ENCODE data around the gene SLC8A3.
A peak's percentile ranks its signal among the peaks of the same experiment; 100 is the strongest.

Gene SLC8A3

GRCh38 chr14:70057519-70058136 is 131.1 kb downstream of the SLC8A3 start:
- no peak for DNase-seq

DNA sequence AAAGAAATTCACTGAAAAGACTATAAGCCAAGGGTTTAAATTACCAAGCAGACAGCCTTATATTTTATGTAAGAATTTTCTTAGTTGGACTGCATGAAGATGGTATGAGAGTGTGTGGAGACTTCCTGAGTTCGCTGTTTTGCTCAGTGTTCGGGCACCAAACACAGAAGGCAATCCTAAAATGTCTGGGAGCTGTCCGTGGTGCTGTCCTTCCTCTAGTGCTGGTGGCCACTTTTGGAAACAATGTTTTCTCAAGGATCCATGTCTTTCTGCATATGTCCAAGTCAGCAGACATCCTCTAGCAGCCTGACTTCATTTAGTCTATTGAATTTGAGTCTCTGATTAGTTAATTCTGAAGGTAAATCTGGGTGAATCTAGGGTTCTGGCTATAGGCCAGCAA is 135.8 kb downstream of the SLC8A3 start:
- DNase-seq: no peak

- DNase-seq: no peak
Measured at GRCh38 chr14:70050136-70050535, 138.6 kb downstream of the SLC8A3 start.

DNA sequence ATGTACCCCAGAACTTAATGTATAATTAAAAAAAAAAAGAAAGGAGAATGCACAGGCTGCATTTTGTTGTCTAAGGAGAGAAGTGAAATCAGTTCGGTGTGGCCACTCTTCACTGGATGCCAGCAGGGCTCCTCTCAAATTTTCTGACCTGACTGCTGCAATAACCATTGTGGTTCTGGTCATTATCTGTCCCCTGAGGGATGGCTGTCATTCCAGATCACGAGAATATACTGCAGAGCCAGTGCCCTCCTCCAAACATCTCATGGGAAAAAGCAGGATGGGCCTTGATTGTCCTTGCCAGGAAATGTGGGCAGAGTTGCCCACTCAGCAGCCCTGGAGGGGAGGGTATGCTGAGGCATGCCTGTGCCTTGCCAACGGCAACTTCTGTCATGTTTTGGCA is 139.1 kb downstream of the SLC8A3 start:
- no peak for DNase-seq

DNA sequence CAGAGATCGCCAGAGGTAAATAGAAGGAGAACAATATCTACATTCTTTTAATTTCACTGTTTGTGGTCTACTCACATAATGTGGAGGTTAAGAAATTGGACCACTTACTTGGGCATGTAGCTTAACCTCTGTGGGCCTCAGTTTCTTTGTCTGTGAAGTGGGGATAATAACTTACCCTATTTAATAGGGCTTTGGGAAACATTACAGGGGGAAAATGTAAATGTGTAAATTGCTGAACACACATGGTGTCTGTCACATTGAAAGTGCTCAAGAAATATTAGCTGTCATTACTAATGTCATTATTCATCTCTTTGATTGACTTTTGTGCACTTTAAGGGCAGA is 140.5 kb downstream of the SLC8A3 start:
- no peak for DNase-seq

GRCh38 chr14:70047598-70048312 is 141.0 kb downstream of the SLC8A3 start:
- DNase-seq: no peak

- DNase-seq: peak; percentile 84
Measured at GRCh38 chr14:70045844-70046535, 142.8 kb downstream of the SLC8A3 start.

DNA sequence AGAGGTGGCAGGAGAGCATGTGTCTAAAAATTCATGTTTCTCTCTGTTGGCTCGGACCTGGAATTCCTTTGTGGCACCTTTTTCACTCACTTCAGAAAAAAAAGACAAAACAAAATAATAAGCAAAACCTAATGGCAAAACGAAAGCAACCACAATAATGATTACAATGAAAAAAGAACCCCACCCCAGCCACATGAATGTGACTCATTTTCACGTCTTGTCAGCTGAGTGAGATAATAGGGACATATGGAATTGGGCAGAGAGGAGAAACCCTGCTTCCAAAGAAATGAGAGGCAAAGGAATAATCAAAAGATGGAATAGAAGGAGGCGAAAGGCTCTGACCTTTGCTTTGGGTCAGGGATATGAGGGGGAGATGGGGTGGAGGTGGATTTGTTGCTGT is 143.4 kb downstream of the SLC8A3 start:
- no peak for DNase-seq

GRCh38 chr14:70043001-70043400 is 145.8 kb downstream of the SLC8A3 start:
- no peak for DNase-seq

GRCh38 chr14:70036665-70037064 is 152.1 kb downstream of the SLC8A3 start:
- no peak for DNase-seq

GRCh38 chr14:70034257-70034656 is 154.5 kb downstream of the SLC8A3 start:
- DNase-seq: no peak

DNA sequence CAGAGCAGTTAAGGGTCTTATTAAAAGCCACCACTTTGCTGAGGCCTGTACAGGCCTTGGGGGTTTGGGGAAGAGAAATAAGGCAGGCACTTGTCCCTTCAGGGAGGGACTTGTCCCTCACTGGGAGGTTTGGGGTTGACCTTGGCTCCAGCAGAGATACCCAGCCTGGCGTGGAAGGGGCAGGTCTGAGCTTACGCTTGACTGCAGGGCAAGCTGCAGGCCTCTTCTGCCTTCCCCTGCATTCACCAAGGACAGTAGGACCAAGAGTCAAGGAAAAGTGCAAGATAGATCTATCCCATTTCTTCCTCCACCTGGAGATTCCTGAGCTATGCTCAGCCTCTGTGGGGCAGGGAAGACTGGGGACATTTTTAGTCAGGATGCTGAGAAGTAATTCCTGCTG is 155.2 kb downstream of the SLC8A3 start:
- DNase-seq: no peak

- no peak for DNase-seq
Measured at GRCh38 chr14:70033116-70033515, 155.6 kb downstream of the SLC8A3 start.

- DNase-seq: no peak
Measured at GRCh38 chr14:70032447-70032846, 156.3 kb downstream of the SLC8A3 start.

DNA sequence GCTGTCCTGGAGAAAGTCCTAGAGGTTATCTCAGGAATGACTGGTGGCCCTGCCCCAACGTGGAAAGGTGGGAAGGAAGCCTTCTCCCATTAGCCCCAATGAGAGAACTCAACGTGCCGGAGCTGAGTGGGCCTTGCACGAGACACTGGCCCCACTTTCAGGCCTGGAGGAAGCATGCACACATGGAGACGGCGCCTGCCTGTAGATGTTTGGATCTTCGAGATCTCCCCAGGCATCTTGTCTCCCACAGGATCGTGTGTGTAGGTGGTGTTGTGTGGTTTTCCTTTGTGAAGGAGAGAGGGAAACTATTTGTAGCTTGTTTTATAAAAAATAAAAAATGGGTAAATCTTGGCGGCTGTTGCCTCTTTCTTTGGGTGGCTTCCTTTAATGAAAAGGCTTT is 156.7 kb downstream of the SLC8A3 start:
- no peak for DNase-seq

DNA sequence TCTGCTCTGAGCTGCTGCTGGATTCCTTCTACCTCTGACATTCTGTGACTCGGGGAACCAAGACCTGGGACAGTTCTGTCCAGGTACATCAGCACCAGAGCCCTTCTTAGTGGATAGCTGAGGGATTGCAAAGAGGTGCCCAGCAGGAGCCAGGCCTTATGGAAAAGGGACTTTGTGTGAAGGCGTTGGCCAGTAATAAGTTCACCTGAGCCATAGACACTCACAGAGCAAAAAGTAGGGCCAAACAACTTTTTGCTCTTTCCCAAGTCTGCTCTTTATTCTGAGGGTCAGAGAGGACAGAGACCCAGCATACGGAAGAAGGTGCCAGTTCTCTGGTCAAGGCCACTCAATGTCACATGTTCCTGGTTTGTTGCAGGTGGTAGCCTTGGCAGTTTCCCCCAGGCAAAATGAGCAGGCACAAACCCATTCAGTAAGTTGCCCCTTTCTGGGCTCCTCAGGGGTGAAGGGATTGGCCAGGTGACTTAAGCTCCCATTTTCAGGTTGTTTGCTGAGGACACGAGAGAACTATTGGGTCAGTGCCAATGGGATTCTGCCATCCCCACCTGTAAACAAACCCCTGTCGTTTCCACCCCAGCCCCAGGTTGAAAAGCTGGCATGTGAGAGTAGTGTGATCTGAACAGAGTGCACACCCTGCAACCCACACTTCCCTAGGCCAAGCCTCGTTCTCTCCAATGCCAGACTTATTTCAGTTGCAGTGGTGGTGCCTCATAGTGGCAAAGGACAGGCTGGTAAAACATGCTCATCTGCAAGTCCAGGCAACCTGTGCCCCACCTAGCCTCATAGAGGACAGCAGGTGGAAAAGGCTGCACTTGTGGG is 159.2 kb downstream of the SLC8A3 start:
- DNase-seq: no peak

GRCh38 chr14:70027785-70028428 is 160.8 kb downstream of the SLC8A3 start:
- DNase-seq: peak; percentile 64

- DNase-seq: no peak
Measured at GRCh38 chr14:70023871-70024270, 164.9 kb downstream of the SLC8A3 start.

- no peak for DNase-seq
Measured at GRCh38 chr14:70022771-70023445, 165.8 kb downstream of the SLC8A3 start.

DNA sequence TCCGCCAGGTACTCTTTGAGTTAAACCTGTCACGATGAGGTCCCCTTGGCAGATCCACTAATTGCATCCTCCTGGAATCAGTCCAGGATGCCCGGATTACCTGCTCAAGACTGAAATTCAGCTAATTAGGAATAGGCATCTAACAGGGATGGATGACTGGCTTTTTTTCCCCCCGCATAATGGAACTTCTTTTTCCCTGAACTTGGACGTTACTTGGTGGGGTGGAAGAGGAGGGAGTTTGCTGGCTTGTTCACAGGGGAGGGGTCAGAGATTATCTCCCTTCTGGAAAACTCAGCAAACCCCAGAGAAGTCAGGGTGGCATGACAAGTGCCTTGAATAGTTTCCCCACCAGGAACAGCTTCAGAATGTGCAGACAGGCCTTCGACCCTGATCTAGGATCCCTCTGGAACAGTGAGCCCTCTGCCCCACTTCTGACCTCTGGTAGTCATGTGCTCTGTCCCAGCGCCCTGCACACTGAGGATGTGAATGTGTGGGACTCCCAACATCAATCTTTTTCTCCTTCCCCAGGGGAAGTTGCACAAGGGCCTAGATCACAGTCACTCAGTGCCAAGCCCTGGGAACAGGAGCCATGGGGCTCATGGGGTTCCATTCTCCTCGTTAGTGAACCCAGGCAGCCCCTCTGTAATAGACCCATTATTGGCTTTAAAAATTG is 167.1 kb downstream of the SLC8A3 start:
- DNase-seq: no peak

DNA sequence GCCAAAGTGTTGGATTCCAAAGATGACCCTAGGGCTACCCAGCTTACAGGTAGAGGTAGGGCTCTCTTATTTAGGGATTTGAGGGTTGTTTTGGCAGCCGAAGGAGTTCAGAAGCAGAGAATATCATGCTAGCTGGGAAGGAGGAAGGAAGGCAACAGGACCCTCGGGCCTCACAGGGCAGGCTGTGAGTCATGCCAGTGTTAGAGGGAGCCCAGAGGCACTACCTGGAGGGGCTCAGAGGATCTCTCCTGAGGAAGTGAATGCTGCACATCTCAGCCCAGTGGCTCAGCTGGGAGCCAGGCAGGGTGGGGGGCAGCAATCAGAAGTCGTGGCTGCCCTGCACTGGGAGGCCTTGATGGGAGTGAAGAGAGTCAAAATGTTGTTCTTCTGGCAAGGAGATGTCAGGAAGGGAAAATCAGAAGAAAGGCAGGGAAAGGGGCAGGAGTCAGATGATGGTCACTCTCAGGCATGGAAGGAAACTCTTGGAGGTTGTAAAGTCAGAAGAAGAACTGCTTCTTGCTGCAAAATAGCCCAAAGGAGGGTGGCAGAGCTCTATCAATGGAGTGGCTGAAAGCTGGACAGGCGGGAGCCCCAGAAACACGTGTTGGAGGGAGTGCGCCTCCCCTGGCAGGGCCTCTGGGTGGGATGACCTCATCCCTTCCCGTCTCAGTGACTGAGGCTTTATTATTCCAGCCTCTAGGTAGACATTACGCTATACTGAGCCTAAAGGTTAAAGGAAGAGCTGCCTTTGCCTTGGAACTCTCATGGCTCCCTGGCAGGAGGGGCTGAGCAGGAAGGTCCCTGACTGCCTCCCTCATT is 168.2 kb downstream of the SLC8A3 start:
- no peak for DNase-seq
